Thyroid gland (tissue), 4 donors: ENCODE measurements around the gene LCN6.
"Not testable (repeated sequence)": the region's sequence is repeated elsewhere in the genome, so short reads cannot be mapped to it uniquely, and the experiment has no call there.

Source experiments
- POLR2A ChIP-seq, 2 donors: fragments of 450-650 bp; IDR thresholded peaks; one replicate each; pipeline ENCODE4 v1.6.1; 2017; ENCODE audit warnings: antibody characterized with exemption in 2 of 2, mild to moderate bottlenecking in 2 of 2, moderate library complexity in 1 of 2
- TF ChIP-seq, protein P1 (sequence below), 6 experiments: fragments of 200-600 bp in 3 of 6; fragments of 450-650 bp in 3 of 6; sonication (generic) in 3 of 6; IDR thresholded peaks; one replicate each; pipeline ENCODE4 v1.5.1; 2016 to 2019; ENCODE audit warnings: antibody characterized with exemption in 6 of 6, mild to moderate bottlenecking in 2 of 6, inconsistent platforms in 1 of 6, moderate library complexity in 1 of 6

DNA sequence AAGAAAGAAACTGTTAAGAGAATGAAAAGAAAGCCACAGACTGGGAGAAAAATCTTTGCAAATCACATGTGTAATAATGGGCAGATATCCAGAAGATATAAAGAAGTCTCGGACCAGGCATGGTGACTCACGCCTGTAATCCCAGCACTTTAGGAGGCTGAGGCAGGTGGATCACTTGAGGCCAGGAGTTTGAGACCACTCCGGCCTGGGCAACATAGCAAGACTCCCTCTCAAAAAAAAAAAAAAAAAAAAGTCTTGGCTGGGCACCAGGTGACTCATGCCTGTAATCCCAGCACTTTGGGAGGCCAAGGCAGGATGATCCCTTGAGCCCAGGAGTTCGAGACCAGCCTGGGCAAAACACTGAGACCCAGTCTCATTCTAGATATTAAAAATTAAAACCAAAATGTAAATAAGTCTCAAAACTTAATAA, 37.1 kb downstream of the LCN6 start:
- TF ChIP-seq POLR2A (IDR thresholded peaks at IDR 0.05): not testable (repeated sequence)
- TF ChIP-seq, protein P1, sequence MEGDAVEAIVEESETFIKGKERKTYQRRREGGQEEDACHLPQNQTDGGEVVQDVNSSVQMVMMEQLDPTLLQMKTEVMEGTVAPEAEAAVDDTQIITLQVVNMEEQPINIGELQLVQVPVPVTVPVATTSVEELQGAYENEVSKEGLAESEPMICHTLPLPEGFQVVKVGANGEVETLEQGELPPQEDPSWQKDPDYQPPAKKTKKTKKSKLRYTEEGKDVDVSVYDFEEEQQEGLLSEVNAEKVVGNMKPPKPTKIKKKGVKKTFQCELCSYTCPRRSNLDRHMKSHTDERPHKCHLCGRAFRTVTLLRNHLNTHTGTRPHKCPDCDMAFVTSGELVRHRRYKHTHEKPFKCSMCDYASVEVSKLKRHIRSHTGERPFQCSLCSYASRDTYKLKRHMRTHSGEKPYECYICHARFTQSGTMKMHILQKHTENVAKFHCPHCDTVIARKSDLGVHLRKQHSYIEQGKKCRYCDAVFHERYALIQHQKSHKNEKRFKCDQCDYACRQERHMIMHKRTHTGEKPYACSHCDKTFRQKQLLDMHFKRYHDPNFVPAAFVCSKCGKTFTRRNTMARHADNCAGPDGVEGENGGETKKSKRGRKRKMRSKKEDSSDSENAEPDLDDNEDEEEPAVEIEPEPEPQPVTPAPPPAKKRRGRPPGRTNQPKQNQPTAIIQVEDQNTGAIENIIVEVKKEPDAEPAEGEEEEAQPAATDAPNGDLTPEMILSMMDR (IDR thresholded peaks at IDR 0.05): not testable (repeated sequence)
